HG03354 (cell line): ENCODE data around the gene PCDHGA10.
A peak's percentile ranks its signal among the peaks of the same experiment; 100 is the strongest.
"Not testable (repeated sequence)": the region's sequence is repeated elsewhere in the genome, so short reads cannot be mapped to it uniquely, and the experiment has no call there.

Experiments
- ATAC-seq: cut with Tn5 transposase; IDR thresholded peaks from one replicate; pipeline ENCODE4 v1.9.1; 2021; ENCODE audit warnings: mild to moderate bottlenecking; ENCODE audit not compliant: unreplicated experiment, poor library complexity, severe bottlenecking

Gene PCDHGA10

DNA sequence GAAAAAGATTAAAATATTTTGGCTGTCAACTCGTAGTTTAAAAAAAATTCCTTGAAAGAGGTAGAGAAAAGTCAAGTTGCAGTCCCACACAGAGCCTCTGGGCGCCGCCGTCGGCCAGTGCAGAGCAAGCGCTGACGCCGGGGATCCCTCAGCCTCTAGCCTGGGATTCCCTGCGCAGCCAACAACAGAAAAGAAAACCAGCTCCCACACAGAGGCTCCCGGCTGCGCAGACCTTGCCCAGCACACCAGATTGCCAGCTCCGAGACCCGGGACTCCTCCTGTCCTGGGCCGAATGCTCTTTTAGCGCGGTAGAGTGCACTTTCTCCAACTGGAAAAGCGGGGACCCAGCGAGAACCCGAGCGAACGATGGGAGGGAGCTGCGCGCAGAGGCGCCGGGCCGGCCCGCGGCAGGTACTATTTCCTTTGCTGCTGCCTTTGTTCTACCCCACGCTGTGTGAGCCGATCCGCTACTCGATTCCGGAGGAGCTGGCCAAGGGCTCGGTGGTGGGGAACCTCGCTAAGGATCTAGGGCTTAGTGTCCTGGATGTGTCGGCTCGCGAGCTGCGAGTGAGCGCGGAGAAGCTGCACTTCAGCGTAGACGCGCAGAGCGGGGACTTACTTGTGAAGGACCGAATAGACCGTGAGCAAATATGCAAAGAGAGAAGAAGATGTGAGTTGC, 4.8 kb downstream of the PCDHGA10 start, which contains the start of gene PCDHGB7:
PCDHGB7 (plus strand) TSS at position 184 of the 679 bp plus-strand sequence; CDS start at position 367, 183 bp downstream.
- ATAC-seq, result peak; percentile 79

DNA sequence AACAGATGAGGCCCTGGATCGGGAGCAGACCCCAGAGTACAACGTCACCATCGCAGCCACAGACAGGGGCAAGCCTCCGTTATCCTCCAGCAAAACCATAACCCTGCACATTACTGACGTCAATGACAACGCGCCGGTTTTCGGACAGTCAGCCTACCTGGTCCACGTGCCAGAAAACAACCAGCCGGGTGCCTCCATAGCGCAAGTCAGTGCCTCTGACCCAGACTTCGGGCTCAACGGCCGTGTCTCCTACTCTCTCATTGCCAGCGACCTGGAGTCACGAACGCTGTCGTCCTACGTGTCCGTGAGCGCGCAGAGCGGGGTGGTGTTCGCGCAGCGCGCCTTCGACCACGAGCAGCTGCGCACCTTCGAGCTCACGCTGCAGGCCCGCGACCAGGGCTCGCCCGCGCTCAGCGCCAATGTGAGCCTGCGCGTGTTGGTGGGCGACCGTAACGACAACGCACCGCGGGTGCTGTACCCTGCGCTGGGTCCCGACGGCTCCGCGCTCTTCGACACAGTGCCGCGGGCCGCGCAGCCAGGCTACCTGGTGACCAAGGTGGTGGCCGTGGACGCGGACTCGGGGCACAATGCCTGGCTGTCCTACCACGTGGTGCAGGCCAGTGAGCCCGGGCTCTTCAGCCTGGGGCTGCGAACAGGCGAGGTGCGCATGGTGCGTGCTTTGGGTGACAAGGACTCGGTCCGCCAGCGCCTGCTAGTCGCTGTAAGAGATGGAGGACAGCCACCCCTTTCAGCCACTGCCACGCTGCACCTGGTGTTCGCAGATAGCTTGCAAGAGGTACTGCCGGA, 6.5 kb downstream of the PCDHGA10 start:
- no peak for ATAC-seq

DNA sequence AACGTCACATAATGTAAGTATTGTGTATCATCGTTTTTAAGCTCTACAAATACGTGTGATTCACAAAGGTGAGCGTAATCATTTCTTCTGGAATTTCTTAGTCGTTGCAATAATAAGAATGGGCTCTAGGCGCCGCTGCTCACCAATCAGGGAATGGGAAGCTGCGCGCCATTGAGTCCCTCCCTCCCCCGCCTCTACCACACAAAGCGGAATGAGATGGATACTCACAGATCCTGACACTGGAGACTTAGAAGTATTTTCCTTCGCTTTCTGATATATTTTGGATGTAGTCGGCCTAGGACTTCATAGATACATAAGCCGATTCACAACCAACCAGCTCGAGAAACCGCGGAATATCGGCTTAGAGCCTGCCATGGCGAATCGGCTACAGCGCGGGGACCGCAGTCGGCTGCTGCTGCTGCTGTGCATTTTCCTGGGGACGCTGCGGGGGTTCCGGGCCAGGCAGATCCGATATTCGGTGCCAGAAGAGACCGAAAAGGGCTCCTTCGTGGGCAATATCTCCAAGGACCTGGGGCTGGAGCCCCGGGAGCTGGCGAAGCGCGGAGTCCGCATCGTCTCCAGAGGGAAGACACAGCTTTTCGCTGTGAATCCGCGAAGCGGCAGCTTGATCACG, 8.2 kb downstream of the PCDHGA10 start, which contains the start of gene PCDHGA11:
PCDHGA11 (plus strand) TSS at position 197 of the 634 bp plus-strand sequence; CDS start at position 374, 177 bp downstream.
- ATAC-seq, result peak; percentile 53

DNA sequence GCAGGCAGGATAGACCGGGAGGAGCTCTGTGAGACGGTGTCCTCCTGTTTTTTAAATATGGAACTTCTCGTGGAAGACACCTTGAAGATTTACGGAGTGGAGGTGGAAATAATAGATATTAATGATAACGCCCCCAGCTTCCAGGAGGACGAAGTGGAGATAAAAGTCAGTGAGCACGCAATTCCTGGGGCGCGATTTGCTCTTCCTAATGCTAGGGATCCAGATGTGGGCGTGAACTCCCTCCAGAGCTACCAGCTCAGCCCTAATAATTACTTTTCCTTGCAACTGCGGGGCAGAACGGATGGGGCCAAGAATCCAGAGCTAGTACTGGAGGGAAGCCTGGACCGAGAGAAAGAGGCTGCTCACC, 8.7 kb downstream of the PCDHGA10 start:
- ATAC-seq, result no peak

DNA sequence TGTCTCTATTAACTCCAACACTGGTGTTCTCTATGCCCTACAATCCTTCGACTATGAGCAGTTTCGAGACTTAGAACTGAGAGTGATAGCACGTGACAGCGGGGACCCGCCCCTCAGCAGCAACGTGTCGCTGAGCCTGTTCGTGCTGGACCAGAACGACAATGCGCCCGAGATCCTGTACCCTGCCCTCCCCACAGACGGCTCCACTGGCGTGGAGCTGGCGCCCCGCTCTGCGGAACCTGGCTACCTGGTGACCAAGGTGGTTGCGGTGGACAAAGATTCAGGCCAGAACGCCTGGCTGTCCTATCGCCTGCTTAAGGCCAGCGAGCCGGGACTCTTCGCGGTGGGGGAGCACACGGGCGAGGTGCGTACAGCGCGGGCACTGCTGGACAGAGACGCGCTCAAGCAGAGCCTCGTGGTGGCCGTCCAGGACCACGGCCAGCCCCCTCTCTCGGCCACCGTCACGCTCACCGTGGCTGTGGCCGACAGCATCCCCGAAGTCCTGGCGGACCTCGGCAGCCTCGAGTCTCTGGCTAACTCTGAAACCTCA, 10.0 kb downstream of the PCDHGA10 start:
- no peak for ATAC-seq

DNA sequence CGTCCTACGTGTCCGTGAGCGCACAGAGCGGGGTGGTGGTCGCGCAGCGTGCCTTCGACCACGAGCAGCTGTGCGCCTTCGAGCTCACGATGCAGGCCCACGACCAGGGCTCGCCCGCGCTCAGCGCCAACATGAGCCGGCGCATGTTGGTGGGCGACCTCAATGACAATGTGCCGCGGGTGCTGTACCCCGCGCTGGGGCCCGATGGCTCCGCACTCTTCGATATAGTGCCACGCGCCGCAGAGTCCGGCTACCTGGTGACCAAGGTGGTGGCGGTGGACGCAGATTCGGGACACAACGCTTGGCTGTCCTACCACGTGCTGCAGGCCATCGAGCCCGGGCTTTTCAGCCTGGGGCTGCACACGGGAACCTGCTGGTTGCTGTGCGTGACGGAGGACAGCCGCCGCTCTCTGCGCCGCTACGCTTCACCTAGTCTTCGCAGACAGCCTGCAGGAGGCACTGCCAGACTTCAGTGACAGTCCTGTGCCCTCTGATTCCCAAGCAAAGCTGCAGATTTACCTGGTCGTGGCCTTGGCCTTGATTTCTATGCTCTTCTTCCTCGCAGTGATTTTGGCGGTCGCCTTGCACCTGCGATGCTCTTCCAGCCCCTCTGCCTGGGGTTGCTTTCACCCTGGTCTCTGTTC, 15.1 kb downstream of the PCDHGA10 start:
- ATAC-seq, result no peak

DNA sequence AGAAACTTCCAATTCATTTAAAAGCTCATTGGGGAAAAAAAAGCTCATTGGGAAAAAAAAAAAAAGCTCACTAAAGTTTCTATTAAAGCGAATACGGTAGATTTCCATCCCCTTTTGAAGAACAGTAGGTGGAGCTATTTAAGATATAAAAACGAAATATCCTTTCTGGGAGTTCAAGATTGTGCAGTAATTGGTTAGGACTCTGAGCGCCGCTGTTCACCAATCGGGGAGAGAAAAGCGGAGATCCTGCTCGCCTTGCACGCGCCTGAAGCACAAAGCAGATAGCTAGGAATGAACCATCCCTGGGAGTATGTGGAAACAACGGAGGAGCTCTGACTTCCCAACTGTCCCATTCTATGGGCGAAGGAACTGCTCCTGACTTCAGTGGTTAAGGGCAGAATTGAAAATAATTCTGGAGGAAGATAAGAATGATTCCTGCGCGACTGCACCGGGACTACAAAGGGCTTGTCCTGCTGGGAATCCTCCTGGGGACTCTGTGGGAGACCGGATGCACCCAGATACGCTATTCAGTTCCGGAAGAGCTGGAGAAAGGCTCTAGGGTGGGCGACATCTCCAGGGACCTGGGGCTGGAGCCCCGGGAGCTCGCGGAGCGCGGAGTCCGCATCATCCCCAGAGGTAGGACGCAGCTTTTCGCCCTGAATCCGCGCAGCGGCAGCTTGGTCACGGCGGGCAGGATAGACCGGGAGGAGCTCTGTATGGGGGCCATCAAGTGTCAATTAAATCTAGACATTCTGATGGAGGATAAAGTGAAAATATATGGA, 17.7 kb downstream of the PCDHGA10 start, which contains the start of gene PCDHGA12:
PCDHGA12 (plus strand) TSS at position 176 of the 782 bp plus-strand sequence; CDS start at position 429, 253 bp downstream.
- peak; percentile 85 for ATAC-seq

DNA sequence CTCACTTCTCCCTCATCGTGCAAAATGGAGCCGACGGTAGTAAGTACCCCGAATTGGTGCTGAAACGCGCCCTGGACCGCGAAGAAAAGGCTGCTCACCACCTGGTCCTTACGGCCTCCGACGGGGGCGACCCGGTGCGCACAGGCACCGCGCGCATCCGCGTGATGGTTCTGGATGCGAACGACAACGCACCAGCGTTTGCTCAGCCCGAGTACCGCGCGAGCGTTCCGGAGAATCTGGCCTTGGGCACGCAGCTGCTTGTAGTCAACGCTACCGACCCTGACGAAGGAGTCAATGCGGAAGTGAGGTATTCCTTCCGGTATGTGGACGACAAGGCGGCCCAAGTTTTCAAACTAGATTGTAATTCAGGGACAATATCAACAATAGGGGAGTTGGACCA, 18.5 kb downstream of the PCDHGA10 start:
- peak; percentile 55 for ATAC-seq

DNA sequence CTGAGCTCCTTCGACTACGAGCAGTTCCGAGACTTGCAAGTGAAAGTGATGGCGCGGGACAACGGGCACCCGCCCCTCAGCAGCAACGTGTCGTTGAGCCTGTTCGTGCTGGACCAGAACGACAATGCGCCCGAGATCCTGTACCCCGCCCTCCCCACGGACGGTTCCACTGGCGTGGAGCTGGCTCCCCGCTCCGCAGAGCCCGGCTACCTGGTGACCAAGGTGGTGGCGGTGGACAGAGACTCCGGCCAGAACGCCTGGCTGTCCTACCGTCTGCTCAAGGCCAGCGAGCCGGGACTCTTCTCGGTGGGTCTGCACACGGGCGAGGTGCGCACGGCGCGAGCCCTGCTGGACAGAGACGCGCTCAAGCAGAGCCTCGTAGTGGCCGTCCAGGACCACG, 19.5 kb downstream of the PCDHGA10 start:
- ATAC-seq, result not testable (repeated sequence)

DNA sequence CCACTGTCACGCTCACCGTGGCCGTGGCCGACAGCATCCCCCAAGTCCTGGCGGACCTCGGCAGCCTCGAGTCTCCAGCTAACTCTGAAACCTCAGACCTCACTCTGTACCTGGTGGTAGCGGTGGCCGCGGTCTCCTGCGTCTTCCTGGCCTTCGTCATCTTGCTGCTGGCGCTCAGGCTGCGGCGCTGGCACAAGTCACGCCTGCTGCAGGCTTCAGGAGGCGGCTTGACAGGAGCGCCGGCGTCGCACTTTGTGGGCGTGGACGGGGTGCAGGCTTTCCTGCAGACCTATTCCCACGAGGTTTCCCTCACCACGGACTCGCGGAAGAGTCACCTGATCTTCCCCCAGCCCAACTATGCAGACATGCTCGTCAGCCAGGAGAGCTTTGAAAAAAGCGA, 19.9 kb downstream of the PCDHGA10 start:
- ATAC-seq, result not testable (repeated sequence)

DNA sequence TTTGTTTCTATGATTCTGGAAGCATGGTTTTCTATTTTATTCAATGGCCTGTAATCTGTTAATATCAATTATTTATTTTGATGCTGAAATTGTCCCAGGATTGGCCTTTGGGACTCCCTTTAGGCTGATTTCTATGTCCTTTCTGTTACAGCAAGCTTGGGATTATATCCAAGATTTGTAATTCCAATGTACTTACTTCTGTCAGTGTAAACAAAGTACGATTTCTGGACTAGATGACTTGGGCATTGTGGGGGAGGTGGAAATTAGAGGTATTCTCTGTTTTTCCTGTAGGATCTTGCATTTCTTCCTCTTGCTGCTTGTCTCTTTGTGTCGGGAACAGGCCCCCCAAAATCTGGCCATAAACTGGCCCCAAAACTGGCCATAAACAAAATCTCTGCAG, 21.2 kb downstream of the PCDHGA10 start:
- ATAC-seq, result no peak

DNA sequence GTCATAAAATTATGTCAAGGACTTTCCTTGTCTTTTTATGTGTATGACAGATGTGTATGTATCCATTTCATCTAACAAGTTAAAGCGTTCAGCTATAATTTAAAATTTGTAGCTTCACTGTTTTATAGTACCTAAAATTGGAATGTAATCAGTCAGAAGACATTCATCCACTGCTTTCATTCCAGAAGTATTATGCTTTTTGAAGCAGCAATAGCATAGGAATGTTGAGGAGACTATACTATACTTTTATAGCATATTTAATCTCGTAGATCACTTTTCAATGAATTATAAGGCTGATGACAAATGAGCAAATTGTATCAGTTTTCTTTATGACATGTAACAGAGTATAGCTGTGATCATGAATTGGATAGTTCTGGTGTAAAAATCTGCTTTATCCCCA, 24.4 kb downstream of the PCDHGA10 start:
- no peak for ATAC-seq

DNA sequence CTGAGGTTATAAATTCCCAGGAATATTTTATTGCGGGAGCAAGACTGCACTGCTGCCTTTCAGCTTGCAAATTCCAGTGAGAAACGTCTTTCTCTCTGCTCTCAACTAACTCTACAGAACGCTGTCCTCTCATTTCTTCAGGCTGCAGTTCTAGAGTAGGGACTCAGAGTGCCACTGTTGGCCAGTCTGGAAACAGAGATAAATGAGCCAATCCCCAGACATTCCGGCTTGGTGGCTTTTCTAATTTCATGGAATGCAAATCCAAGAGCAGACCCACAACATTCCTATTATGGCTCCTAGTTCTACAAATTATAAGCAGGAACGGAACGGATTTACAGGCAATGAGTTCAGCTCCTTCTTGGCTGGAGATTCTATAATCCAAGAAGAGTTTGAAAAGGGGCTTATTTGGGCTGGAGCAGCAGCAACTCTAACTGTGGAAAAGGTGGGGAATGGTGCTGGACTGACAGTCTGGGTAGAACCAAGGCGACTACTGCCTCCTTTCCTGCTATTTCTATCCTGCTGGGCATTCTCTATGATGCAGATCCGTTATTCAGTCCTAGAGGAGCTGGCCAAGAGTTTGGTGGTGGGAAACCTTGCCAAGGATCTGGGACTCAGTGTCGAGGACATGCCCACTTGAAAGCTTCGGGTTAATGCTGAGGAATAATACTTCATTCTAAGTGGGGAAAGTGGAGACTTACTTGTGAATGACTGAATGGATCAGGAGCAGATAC, 26.8 kb downstream of the PCDHGA10 start:
- ATAC-seq, result no peak

DNA sequence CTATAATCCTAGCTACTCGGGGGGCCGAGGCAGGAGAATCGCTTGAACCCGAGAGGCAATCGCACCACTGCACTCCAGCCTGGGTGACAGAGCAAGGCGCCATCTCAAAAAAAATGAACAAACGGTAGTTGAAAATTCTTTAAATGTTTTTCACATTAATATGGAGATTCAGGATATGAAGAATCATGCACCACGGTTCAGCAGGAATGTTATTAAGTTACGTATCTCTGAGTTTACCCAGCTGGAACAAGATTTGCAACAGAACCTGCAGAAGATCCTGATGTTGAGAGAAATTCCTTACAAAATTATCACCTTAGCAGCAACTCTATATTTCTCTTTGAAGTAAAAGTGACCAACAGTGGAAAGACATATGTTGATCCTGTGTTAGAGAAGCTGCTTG, 27.6 kb downstream of the PCDHGA10 start:
- ATAC-seq, result no peak

DNA sequence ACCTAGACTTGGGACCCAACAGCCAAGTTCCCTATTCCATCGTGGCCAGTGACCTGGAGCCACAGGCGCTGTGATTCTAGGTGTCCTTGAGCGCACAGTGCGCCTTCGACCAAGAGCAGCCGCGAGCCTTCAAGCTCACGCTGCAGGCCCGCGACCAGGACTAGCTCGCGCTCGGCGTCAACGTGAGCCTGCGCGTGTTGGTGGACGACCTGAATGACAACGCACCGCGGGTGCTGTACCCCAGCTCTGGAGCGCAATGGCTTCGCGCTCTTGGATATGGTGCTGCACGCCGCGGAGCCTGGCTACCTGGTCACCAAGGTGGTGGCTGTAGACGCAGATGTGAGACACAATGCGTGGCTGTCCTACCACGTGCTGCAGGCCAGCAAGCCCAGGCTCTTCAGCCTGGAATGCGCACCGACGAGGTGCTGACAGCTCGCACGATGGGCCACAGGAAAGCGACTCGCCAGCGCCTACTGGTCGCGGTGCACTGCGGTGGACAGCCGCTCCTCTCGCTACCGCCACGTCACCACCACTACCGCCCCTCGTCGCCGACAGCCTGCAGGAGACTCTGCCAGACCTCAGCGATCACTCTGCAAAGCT, 28.9 kb downstream of the PCDHGA10 start:
- ATAC-seq, result no peak

DNA sequence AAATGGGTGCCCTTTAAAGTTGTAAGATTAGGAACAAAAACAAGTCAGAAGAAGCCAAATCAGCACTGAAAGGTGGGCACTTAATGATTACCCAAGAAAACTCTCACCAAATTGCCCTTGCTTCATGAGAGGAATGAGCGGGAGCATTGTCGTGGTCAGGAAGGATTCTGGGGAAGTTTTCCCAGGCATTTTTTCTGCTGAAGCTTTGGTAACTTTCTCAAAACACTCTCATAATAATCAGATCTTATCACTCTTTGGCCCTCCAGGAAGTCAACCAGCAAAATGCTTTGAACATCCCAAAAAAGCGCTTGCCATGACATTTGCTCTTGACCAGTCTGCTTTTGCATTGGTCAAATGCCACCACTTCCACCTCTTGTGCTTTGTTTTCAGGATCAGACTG, 52.6 kb downstream of the PCDHGA10 start:
- no peak for ATAC-seq
